Stimulated activated CD8-positive, alpha-beta memory T cell treated with anti-CD3 and anti-CD28 coated beads, Interleukin-7, amount 100 ng/mL, for 48 hours (primary cell): ENCODE results near the gene SLC25A42.
"Not testable (repeated sequence)": the region's sequence is repeated elsewhere in the genome, so short reads cannot be mapped to it uniquely, and the experiment has no call there.

Experiments
- DNase-seq, 2 donors: peaks; one replicate each; pipeline ENCODE4 v3.0.0-alpha.2; 2020; ENCODE audit warnings: low read depth in 1 of 2; ENCODE audit errors: extremely low read depth in 1 of 2

Gene SLC25A42

DNA sequence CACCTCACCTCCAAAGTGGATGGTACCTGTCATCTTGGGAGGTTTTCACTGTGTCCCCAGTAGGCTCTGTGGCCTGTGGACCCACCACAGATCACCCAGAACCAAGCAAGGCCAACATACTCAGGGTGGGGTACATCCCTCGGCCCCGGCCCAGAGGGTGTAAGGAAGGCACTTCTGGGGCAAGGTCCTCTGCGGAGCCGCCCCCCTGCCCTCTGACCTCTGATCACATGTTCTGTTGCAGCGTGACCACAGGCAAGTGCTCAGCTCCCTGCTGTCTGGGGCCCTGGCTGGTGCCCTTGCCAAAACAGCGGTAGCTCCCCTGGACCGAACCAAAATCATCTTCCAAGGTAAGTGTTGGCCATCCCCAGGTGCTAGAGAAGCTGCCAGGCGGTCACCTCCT is 37.7 kb downstream of the SLC25A42 start:
- DNase-seq = no peak

DNA sequence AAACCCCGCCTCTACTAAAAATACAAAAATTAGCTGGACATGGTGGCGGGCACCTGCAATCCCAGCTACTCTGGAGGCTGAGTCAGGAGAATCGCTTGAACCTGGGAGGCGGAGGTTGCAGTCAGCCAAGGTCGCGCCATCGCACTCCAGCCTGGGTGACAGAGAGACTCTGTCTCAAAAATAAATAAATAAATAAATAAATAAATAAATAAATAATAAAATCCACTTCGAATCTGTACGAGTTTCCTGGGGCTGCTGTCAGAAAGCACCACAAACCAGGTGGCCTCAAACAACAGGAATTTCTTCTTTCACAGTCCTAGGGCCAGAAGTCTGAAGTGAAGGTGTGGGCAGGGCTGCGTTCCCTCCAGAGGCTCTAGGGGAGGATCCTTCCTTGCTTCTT is 38.8 kb downstream of the SLC25A42 start:
- not testable (repeated sequence) for DNase-seq

DNA sequence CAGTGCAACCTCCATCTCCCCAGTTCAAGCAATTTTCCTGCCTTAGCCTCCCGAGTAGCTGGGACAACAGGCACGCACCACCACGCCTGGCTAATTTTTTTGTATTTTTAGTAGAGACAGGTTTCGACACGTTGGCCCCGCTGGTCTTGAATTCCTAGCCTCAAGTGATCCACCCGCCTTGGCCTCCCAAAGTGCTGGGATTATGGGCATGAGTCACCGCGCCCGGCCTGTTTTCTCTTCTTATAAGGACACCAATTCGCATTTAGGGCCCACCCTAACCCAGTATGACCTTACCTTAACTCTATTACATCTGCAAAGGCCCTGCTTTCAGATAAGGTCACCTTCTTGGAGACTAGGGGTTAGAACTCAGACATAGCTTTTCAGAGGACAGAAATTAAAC is 39.4 kb downstream of the SLC25A42 start:
- DNase-seq = no peak

DNA sequence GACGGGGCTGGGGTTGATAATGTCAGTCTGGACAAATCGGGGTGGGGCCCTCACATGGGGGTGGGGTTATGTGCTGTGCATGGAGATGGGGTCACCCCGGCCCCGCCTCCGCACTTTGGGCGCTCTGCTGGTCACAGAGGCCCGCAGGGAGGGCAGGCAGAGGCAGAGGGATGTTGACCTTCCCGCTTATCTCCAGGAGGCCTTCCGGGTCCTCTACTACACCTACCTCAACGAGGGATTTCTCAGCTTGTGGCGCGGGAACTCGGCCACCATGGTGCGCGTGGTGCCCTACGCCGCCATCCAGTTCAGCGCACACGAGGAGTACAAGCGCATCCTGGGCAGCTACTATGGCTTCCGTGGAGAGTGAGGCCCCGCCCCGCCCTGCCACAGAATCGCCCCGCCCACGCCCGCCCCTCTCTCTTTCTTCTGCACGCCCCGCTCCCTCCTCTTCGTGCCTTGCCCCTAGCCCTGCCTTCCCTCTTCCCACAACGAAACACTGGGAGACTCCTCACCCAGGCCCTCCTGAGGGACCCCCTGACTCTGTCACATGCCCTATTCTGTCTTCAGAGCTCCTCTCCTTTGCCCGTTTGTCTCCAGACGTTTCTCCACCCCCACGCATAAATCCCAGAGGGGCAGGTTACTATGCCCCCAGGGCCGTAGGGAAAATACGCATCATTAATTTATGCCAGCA is 41.7 kb downstream of the SLC25A42 start:
- DNase-seq = no peak

DNA sequence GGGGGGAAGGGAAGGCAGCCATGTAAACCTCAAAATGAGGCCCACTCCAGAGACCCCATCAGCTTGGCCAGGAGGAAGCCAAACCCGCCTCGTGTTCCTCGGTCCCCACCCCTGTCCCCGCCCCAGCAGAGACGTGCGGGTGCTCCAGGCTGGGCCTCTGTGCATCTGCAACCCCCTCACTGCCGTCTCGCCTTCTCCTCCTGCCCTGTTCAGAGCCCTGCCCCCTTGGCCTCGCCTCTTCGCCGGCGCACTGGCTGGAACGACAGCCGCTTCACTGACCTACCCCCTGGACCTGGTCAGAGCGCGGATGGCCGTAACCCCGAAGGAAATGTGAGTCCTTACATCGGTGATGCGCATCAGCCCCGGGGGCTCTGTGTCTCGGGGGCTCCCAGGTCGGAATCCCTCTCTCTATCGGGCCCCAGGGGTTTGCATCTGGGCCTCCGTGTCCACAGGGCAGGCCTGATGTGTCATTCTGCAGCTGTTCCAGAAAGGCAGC is 42.3 kb downstream of the SLC25A42 start:
- DNase-seq = no peak

DNA sequence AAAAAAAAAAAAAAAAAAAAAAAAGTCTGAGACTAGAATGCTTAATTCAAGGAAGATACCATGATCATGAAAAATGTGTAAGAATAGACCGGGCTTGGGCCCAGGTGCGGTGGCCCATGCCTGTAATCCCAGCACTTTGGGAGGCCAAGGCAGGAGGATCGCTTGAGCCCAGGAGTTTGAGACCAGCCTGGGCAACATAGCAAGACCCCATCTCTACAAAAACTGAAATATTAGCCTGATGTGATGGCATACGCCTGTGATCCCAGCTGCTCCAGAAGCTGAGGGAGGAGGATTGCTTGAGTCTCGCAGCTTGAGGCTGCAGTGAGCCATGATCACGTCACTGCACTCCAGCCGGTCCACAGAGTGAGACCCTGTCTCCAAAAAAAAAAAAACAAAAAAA is 43.1 kb downstream of the SLC25A42 start:
- not testable (repeated sequence) for DNase-seq

DNA sequence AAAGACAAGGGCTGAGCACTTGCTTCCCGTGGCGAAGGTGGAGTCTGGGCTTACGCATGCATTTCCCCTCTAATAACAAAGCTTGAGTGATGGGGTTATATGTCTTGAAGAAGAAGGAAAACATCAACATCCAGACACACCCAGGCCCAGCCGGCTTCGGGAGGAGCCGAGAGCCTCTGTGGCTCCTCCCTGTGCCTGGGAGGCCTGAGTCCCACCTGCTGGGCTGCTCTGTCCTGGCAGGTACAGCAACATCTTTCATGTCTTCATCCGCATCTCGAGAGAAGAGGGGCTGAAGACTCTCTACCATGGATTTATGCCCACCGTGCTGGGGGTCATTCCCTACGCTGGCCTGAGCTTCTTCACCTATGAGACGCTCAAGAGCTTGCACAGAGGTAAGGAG is 43.9 kb downstream of the SLC25A42 start:
- DNase-seq = no peak

DNA sequence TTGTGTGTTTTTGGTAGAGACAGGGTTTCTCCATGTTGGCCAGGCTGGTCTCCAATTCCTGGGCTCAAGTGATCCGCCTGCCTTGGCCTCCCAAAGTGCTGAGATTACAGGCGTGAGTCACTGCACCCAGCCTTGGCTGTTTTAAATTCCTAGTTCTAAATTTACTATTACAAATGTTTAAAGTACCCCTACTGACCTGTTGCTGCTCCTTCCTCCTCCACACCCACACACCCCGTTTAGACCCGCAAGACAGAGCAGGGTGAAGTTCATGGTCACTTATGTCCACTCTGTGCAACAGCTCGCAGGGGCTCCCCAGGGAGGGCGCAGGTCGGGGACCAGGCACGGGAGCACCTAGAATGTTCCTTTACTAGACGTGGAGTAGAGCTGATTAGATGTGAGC is 45.8 kb downstream of the SLC25A42 start:
- no peak for DNase-seq

DNA sequence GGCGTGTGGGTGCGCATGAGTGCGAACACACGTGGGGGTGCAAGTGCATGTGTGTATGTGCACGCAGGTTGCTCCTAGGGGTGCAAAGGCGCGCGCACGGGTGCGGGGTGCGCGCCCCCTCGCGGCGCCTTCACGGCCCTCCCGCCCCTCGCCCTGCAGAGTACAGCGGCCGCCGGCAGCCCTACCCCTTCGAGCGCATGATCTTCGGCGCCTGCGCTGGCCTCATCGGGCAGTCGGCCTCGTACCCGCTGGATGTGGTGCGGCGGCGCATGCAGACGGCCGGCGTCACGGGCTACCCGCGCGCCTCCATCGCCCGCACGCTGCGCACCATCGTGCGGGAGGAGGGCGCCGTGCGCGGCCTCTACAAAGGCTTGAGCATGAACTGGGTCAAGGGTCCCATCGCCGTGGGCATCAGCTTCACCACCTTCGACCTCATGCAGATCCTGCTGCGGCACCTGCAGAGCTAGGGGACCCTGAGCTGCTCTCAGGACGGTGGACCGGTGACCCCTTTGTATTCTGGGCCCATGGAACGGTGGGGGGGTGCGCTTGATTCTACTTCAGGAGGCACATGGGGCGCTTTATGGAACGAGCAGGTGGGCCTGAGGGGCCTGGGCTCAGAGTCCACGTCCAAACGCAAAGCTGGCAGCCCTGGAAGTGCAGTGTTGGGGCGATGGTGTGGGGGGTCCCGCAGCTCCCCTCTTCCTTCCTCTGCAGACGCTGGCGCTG is 46.8 kb downstream of the SLC25A42 start:
- no peak for DNase-seq

DNA sequence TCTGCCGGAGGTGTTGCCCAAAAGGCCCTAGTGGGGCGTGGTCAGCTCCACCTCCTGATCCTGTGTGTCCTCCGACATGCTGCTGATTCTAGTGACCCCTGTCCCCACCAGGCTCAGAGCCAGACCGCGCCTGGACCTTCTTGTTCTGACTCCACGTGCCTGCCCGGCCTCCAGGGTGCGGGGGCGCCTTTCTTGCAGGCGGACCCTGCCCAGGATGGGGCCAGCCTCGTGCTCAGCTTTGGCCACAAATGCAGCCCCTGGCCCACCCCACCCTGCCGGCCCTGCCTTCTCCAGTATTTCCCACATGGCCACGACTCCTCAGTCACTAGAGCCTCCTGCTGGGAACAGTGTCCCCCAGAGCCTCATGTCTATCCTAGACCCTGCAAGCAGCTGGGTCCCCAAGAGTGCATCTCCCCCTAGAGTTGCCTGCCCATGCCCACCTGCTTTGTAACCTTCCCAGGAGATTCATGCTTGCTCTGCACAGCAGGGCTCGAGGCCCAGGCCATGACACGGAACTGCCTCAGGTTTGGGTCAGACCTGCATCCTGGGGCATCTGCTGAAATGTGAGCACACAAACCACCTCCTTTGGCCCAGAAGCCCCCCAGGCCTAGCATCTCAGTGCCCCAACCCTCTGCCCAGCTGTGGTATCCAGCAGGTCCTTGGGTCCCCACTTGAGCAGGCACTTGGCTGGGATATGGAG is 47.5 kb downstream of the SLC25A42 start:
- DNase-seq = no peak

DNA sequence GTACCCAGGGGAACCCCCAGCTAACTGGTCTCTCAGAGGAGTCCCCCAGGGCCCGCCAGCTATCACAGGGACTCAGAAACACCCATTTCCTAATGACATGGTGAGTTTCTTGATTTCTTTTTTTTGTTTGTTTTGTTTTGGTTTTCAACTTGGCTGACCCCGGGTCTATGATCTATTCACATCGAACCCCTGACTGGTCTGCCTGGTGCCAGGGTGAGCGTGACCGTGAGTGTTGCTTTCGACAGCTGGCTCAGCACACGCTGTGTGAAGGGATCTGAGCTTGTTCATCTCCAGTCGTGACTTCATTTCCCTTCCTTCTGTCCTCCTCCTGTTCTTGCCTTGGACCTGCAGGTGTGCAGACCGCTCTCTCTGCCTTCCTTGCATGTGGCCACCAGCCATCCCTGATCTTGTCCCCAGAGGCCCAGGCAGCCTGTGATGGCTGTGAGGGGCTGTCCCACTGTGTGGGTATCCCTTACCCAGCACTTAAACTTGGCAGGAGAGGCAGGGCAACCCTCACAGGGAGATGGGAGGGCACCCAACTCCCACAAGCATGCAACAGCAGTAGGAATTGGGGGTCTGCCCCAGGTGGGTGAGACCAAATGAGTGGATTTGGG is 48.3 kb downstream of the SLC25A42 start:
- no peak for DNase-seq

DNA sequence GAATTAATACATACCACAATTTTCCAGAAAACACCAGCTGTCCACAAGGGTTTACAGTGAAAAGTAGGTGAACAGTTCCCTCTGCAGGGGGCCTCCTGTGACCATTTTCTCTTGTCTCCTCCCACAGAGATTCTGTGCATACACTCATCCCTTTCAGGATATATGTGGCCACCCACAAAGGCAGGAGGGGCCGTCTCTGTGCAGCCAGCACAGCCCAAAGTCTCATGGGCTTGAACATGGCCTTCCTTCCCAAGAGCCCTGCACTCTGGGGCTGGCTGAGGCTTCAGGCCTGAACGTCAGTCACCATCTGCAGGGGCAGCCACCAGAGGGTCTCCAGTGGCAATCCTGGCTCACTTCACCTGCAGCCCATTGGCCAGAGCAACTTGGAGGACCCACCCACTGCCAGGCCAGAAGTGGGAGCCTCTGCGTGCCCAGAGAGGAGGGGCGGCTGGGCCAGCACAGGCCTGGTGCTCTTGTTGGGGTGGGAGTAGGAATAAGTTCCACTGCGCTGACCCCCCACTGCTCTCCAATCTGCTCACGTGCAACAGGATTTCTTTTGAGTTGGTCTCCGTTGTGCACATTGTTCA is 49.3 kb downstream of the SLC25A42 start:
- DNase-seq = no peak

DNA sequence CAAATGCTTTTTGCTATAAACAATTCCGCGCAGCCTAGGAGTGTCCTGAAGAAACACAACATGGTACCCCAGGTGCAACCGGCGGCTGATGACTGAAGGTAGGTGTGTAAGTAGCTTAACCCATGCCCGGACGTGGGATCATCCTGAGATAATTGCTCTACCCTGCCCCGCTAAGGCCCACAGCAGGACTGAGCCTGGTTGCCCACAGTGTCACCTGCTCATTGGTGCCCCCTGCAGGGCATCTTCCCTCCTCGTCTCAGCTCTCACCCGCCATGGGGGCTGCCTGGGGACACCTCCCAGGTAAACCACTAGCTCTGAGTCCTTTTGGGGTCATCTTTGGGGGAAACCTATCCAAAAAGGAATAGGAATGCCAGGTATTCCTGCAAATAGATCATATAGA is 52.2 kb downstream of the SLC25A42 start:
- peak in 1 of 2 donors; percentile 22 for DNase-seq

DNA sequence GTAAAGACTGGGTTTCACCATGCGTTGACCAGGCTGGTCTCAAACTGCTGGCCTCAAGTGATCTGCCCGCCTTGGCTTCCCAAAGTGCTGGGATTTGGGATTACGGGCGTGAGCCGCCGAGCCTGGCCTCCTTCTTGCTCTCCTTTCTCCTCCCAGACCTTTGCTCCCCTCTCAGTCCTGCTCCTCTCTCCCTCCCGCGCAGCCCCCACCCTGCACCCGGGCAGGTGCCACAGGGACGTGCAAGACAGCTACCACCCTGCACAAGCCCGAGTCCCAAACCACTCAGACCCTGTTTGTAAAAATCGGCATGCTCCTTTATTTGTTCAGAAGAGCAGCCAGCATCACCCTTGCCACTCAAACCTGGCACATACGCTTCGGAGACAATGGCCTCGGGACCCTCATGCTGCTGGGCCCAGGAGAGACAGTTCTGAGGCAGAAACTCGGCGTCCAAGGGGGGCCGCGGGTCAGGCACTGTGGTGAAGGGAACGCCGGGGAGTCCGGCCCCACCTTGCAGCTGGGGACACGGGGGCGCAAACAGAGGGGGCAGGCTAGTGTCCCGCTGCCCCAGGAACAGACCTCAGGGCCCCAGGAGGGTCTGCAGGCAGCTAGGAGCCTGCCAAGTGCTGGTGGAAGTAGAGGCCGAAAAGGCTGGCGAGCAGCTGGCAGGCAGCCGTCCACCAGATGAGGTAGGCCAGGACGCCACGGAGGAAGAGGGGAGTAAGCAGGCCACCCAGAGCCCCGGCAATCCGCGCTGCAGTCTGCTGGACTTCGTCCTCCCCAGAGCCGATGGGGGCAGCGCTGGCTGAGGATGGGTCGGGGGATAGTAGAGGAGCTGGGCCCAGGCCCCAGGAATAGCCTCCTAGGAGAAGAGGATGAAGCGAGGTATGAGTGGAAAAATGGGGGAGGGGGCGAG is 55.8 kb downstream of the SLC25A42 start:
- no peak for DNase-seq

DNA sequence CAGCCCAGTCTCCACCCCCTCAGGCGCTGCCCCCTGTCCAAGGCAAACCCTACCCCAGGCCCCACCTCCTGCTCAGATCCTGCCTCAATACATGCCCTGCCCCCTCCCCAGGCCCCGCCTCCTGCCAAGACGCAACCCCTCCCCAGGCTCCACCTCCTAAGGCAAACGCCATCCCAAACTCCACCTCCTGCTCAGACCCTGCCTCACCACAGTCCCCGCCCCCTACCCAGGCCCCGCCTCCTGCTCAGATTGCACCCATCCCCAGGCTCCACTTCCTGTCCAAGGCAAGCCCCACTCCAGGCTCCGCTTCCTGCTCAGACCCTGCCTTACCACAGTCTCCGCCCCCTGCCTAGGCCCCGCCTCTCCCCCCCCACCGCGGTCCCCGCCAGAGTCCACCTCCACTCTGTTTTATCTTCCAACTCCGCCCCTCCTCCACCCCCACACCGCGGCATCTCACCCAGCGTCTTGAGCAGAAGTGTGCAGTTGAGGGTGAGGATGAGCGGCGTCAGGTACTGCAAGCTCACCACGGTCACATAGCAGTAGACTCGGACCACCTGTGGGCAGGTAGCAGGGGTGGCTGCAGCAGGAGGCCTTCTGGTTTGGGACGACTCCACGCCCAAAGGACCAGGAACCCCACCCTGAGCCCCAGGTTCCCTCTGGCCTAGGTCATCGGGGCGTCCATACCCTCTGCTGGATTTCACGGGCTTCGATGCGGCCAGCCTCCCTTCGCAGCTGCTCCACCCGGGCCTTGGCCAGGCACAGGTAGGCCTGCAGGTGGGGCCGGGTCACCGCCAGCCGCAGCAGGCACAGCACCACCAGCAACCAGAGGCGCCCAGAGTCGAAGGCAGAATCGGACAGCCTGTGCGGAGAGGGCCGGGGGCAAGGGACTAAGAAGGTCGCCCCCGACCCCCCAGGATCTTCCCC is 56.8 kb downstream of the SLC25A42 start:
- DNase-seq = peak in 1 of 2 donors; percentile 25

DNA sequence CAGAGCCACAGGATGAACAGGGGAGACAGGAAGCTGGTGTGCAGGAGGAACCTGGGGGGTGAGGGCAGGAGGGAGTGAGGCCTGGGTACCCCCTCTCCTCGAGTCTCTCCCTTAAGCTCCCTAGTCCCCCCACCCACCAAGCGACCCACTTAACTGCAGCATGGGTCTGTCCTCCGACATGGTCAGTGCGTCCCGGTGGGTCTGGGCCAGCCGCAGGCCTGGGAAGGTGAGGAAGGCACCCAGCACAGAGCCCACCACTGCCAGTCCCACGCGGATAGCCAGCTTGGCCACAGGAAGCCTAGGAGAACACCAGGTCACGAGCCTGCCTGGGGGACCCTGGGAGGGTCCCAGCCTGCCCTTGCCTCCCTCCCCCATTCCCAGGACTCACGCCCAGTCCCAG is 57.6 kb downstream of the SLC25A42 start:
- DNase-seq = no peak

DNA sequence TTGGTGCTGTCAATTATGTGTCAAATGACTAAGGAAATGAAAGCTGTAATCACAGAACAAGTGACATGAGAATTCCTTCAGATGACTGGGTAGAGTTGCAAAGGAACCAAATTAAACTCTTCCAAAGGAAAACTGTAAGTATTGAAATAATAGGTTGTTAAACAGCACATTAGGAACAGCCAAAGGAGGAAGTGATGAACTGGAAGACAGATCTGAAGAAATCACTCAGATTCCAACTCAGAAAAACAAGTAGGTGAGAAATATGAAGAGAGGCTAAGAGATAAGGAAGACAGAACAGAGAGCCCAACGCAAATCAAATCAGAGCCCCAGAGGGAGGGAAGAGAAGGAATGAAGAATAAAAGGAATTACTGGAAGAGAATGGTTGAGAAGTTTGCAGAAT is 59.1 kb downstream of the SLC25A42 start:
- DNase-seq = no peak

DNA sequence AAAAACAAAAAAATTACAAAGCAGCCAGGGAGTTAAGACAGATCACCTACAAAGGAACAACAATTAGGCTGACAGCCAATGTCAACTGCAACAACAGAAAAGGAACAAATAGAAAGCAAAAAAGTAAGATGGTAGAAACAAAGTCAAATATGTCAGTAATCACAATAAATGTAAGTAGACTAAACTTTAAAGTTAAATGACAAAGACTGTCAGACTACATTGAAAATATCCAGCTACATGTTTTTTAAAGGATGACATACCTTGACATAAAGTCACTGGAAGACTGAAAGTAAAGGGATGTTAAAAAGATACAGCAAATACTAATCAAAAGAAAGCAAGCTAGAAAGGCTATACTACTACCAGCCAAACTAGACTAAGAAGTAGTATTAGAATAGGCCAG is 59.6 kb downstream of the SLC25A42 start:
- no peak for DNase-seq

DNA sequence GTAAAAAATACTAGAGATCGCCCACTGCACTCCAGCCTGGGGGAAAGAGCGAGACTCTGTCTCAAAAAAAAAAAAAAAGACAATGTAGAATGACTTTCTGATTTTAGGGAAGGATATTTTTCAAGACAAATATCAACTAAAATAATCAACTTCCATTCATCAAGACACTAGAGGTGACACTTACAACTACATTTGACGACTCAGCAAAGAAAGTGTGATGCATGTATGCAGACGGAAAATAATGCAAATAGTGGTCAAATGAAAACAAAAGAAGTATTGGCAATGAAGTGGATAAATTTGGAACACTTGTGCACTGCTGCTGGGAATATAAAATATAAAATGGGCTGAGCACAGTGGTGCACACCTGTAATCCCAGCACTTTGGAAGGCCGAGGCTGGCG is 62.3 kb downstream of the SLC25A42 start:
- no peak for DNase-seq
